Measurements from ENCODE around the gene COL4A5.

Gene COL4A5

DNA sequence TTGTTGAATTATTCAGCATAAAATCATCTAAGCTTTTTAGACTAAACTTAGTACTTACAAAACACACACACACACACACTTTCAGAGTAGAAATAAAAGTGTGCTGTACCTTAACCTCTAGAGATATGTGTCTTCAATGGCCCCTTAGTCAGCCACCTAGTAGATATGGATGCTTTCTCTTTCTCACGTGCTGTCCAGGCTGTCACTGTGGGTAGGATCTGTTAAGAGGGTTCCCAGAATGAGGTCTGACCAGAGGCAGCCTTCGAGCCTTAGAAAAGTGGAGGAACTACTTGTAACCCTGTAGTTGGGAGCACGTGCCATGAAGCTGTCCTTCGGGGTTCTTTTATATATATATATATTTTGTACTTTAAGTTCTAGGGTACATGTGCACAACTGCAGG is 117.9 kb downstream of the COL4A5 start:
- DNase-seq (ENCODE audit: low read depth) = no peak
- no peak for TF ChIP-seq CTCF (IDR thresholded peaks at IDR 0.05; ENCODE audit: low read depth, low read length, missing control alignments)

DNA sequence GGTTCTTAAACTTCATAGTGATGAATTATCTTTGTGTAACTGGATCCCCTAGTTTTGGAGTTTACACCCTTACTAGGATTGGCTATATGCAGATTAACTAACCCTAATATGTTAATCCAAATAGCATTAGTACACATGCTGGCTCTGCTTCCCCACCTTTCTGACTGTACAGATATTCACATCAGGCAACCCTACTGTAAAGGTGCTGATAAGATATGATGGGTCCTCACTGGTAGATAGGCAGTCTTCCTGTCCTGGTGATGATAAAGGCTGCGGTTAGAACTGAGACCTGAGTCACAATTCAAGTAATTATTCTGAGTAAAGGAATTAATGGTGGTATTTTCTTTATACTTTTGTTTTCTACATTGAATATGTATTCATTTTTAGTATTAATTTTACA is 118.6 kb downstream of the COL4A5 start:
- no peak overlapping the region for H3K4me3 ChIP-seq (ENCODE audit: low read depth, low read length)
- TF ChIP-seq CTCF (IDR thresholded peaks at IDR 0.05; ENCODE audit: low read depth, low read length, missing control alignments) = no peak
- no peak for DNase-seq (ENCODE audit: low read depth)

More for the DNA sequence above, 117.9 kb downstream of the COL4A5 start:
- H3K4me3 ChIP-seq (ENCODE audit: low read depth, low read length) = no peak overlapping the region

DNA sequence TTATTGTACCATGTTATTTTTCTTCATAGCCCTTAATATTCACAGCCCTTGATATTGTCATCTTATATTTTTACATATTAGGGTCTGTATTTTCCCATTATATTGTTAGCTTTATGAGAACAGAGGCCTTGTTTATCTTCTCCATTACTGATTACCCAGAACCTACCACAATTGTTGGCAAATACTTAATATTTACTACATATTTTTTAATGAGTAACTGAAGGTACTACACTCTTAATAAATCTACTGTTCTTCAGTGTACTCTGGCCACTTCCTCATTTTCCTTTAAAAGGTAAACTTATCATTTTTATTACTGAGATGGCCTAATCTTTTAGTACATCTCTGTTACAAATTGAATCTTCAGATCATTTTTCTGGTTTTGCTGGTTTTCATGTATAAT is 133.5 kb downstream of the COL4A5 start:
- no peak overlapping the region for H3K4me3 ChIP-seq (ENCODE audit: low read depth, low read length)
- TF ChIP-seq CTCF (IDR thresholded peaks at IDR 0.05; ENCODE audit: low read depth, low read length, missing control alignments) = no peak
- DNase-seq (ENCODE audit: low read depth) = no peak

- TF ChIP-seq CTCF (IDR thresholded peaks at IDR 0.05; ENCODE audit: low read depth, low read length, missing control alignments) = no peak
- DNase-seq (ENCODE audit: low read depth) = no peak
- H3K4me3 ChIP-seq (ENCODE audit: low read depth, low read length) = no peak overlapping the region
These were observed 142.5 kb downstream of the COL4A5 start for GRCh38 chrX:108582151-108582550.

GRCh38 chrX:108584617-108585211 is 145.1 kb downstream of the COL4A5 start:
- peak; percentile 40 for TF ChIP-seq CTCF (IDR thresholded peaks at IDR 0.05; ENCODE audit: low read depth, low read length, missing control alignments)
- H3K4me3 ChIP-seq (ENCODE audit: low read depth, low read length) = no peak overlapping the region
- DNase-seq (ENCODE audit: low read depth) = peak; percentile 0

DNA sequence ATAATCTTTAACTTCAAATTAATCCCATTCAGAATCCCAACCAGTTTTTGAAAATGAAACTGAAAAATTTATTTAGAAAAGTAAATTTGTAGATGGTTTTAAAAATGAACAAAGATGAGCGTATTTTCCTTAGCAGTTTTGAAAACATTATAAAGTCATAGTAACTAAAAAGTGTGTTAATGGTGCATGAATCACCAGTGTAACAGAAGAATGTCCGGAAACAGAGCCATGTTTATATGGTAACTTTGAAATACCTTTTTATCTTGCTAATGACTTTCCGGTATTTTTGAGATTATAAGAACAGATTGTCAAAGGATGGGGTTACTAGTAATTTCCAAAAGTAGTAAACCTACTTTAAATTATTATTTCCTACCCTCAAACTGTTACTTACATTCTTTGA is 150.9 kb downstream of the COL4A5 start:
- H3K4me3 ChIP-seq (ENCODE audit: low read depth, low read length) = no peak overlapping the region
- DNase-seq (ENCODE audit: low read depth) = no peak
- TF ChIP-seq CTCF (IDR thresholded peaks at IDR 0.05; ENCODE audit: low read depth, low read length, missing control alignments) = no peak

GRCh38 chrX:108601276-108601675 is 161.6 kb downstream of the COL4A5 start:
- H3K4me3 ChIP-seq (ENCODE audit: low read depth, low read length) = no peak overlapping the region
- TF ChIP-seq CTCF (IDR thresholded peaks at IDR 0.05; ENCODE audit: low read depth, low read length, missing control alignments) = no peak
- no peak for DNase-seq (ENCODE audit: low read depth)

Data from GM12864 (cell line).